Measurements from ENCODE around the gene METTL2A.
"Not testable (repeated sequence)": the region's sequence is repeated elsewhere in the genome, so short reads cannot be mapped to it uniquely, and the experiment has no call there.

Gene METTL2A

GRCh38 chr17:62444063-62444462 lies 20.4 kb downstream of the METTL2A start:
- Histone ChIP-seq H3K4me3 (ENCODE audit: severe bottlenecking) (no peak overlapping the region), H3K27ac (ENCODE audit: poor library complexity, severe bottlenecking) (no peak overlapping the region), H3K27me3 (ENCODE audit: insufficient read depth, poor library complexity, severe bottlenecking) (no peaks in the 10 kb centered on the region), H3K36me3 (ENCODE audit: low read depth) (peaks cover 72% of the 10 kb centered on the region), H3K9me3 (ENCODE audit: severe bottlenecking) (no peaks in the 10 kb centered on the region), H3K4me1 (ENCODE audit: insufficient read depth, poor library complexity, severe bottlenecking) (no peaks in the 10 kb centered on the region)
- TF ChIP-seq CTCF (IDR thresholded peaks at IDR 0.05; ENCODE audit: poor library complexity, severe bottlenecking), result no peak
- no peak for DNase-seq (ENCODE audit: low spot score)
- ATAC-seq (ENCODE audit: low read depth), result no peak

- H3K36me3 ChIP-seq (ENCODE audit: low read depth), result peaks cover 66% of the 10 kb centered on the region
- not testable (repeated sequence) for H3K4me3 ChIP-seq (ENCODE audit: severe bottlenecking); H3K9me3 ChIP-seq (ENCODE audit: severe bottlenecking); H3K27ac ChIP-seq (ENCODE audit: poor library complexity, severe bottlenecking); DNase-seq (ENCODE audit: low spot score); H3K4me1 ChIP-seq (ENCODE audit: insufficient read depth, poor library complexity, severe bottlenecking); H3K27me3 ChIP-seq (ENCODE audit: insufficient read depth, poor library complexity, severe bottlenecking); ATAC-seq (ENCODE audit: low read depth)
These were observed 22.1 kb downstream of the METTL2A start for GRCh38 chr17:62445791-62446190.

- H3K4me1 ChIP-seq (ENCODE audit: insufficient read depth, poor library complexity, severe bottlenecking); H3K9me3 ChIP-seq (ENCODE audit: severe bottlenecking); DNase-seq (ENCODE audit: low spot score); H3K4me3 ChIP-seq (ENCODE audit: severe bottlenecking); ATAC-seq (ENCODE audit: low read depth); H3K27ac ChIP-seq (ENCODE audit: poor library complexity, severe bottlenecking); H3K27me3 ChIP-seq (ENCODE audit: insufficient read depth, poor library complexity, severe bottlenecking): not testable (repeated sequence)
- H3K36me3 ChIP-seq (ENCODE audit: low read depth), result peaks cover 17% of the 10 kb centered on the region
These were observed 28.5 kb downstream of the METTL2A start for GRCh38 chr17:62452195-62452594.

- H3K27me3 ChIP-seq (ENCODE audit: insufficient read depth, poor library complexity, severe bottlenecking); H3K27ac ChIP-seq (ENCODE audit: poor library complexity, severe bottlenecking); H3K9me3 ChIP-seq (ENCODE audit: severe bottlenecking); H3K36me3 ChIP-seq (ENCODE audit: low read depth); H3K4me3 ChIP-seq (ENCODE audit: severe bottlenecking); DNase-seq (ENCODE audit: low spot score); H3K4me1 ChIP-seq (ENCODE audit: insufficient read depth, poor library complexity, severe bottlenecking); ATAC-seq (ENCODE audit: low read depth): not testable (repeated sequence)
These were observed 29.3 kb downstream of the METTL2A start for GRCh38 chr17:62453041-62453440.

- not testable (repeated sequence) for H3K4me1 ChIP-seq (ENCODE audit: insufficient read depth, poor library complexity, severe bottlenecking); H3K36me3 ChIP-seq (ENCODE audit: low read depth); ATAC-seq (ENCODE audit: low read depth); DNase-seq (ENCODE audit: low spot score); H3K4me3 ChIP-seq (ENCODE audit: severe bottlenecking); H3K27ac ChIP-seq (ENCODE audit: poor library complexity, severe bottlenecking); H3K9me3 ChIP-seq (ENCODE audit: severe bottlenecking); H3K27me3 ChIP-seq (ENCODE audit: insufficient read depth, poor library complexity, severe bottlenecking)
These were observed 30.0 kb downstream of the METTL2A start for GRCh38 chr17:62453656-62454055.

GRCh38 chr17:62454111-62454510 lies 30.4 kb downstream of the METTL2A start:
- ATAC-seq (ENCODE audit: low read depth); H3K36me3 ChIP-seq (ENCODE audit: low read depth); H3K27ac ChIP-seq (ENCODE audit: poor library complexity, severe bottlenecking); DNase-seq (ENCODE audit: low spot score); H3K27me3 ChIP-seq (ENCODE audit: insufficient read depth, poor library complexity, severe bottlenecking); H3K9me3 ChIP-seq (ENCODE audit: severe bottlenecking); H3K4me1 ChIP-seq (ENCODE audit: insufficient read depth, poor library complexity, severe bottlenecking); H3K4me3 ChIP-seq (ENCODE audit: severe bottlenecking): not testable (repeated sequence)

GRCh38 chr17:62456016-62456415 lies 32.3 kb downstream of the METTL2A start:
- ATAC-seq (ENCODE audit: low read depth), result no peak
- DNase-seq (ENCODE audit: low spot score), result no peak
- no peaks in the 10 kb centered on the region for H3K36me3 ChIP-seq (ENCODE audit: low read depth)
- H3K27me3 ChIP-seq (ENCODE audit: insufficient read depth, poor library complexity, severe bottlenecking), result no peaks in the 10 kb centered on the region
- H3K4me1 ChIP-seq (ENCODE audit: insufficient read depth, poor library complexity, severe bottlenecking), result no peaks in the 10 kb centered on the region
- no peak overlapping the region for H3K27ac ChIP-seq (ENCODE audit: poor library complexity, severe bottlenecking)
- no peak for TF ChIP-seq CTCF (IDR thresholded peaks at IDR 0.05; ENCODE audit: poor library complexity, severe bottlenecking)
- H3K4me3 ChIP-seq (ENCODE audit: severe bottlenecking), result no peak overlapping the region
- H3K9me3 ChIP-seq (ENCODE audit: severe bottlenecking), result no peaks in the 10 kb centered on the region

GRCh38 chr17:62458483-62458882 lies 34.8 kb downstream of the METTL2A start:
- not testable (repeated sequence) for H3K4me1 ChIP-seq (ENCODE audit: insufficient read depth, poor library complexity, severe bottlenecking); H3K27ac ChIP-seq (ENCODE audit: poor library complexity, severe bottlenecking); H3K27me3 ChIP-seq (ENCODE audit: insufficient read depth, poor library complexity, severe bottlenecking); H3K4me3 ChIP-seq (ENCODE audit: severe bottlenecking); ATAC-seq (ENCODE audit: low read depth); DNase-seq (ENCODE audit: low spot score); H3K36me3 ChIP-seq (ENCODE audit: low read depth); H3K9me3 ChIP-seq (ENCODE audit: severe bottlenecking)

GRCh38 chr17:62464422-62464821 lies 40.7 kb downstream of the METTL2A start:
- not testable (repeated sequence) for H3K36me3 ChIP-seq (ENCODE audit: low read depth); DNase-seq (ENCODE audit: low spot score); H3K4me1 ChIP-seq (ENCODE audit: insufficient read depth, poor library complexity, severe bottlenecking); ATAC-seq (ENCODE audit: low read depth); H3K4me3 ChIP-seq (ENCODE audit: severe bottlenecking); H3K27ac ChIP-seq (ENCODE audit: poor library complexity, severe bottlenecking); H3K27me3 ChIP-seq (ENCODE audit: insufficient read depth, poor library complexity, severe bottlenecking); H3K9me3 ChIP-seq (ENCODE audit: severe bottlenecking)

- not testable (repeated sequence) for H3K27me3 ChIP-seq (ENCODE audit: insufficient read depth, poor library complexity, severe bottlenecking); H3K36me3 ChIP-seq (ENCODE audit: low read depth); DNase-seq (ENCODE audit: low spot score); H3K9me3 ChIP-seq (ENCODE audit: severe bottlenecking); ATAC-seq (ENCODE audit: low read depth); H3K4me3 ChIP-seq (ENCODE audit: severe bottlenecking); H3K4me1 ChIP-seq (ENCODE audit: insufficient read depth, poor library complexity, severe bottlenecking); H3K27ac ChIP-seq (ENCODE audit: poor library complexity, severe bottlenecking)
These were observed 41.6 kb downstream of the METTL2A start for GRCh38 chr17:62465271-62465670.

All from RWPE2 (cell line).